ENCODE results near the gene PKN2.
"Not testable (repeated sequence)": the region's sequence is repeated elsewhere in the genome, so short reads cannot be mapped to it uniquely, and the experiment has no call there.

Gene PKN2

GRCh38 chr1:88800382-88801051 lies 116.4 kb downstream of the PKN2 start:
- DNase-seq: peak; percentile 69

DNA sequence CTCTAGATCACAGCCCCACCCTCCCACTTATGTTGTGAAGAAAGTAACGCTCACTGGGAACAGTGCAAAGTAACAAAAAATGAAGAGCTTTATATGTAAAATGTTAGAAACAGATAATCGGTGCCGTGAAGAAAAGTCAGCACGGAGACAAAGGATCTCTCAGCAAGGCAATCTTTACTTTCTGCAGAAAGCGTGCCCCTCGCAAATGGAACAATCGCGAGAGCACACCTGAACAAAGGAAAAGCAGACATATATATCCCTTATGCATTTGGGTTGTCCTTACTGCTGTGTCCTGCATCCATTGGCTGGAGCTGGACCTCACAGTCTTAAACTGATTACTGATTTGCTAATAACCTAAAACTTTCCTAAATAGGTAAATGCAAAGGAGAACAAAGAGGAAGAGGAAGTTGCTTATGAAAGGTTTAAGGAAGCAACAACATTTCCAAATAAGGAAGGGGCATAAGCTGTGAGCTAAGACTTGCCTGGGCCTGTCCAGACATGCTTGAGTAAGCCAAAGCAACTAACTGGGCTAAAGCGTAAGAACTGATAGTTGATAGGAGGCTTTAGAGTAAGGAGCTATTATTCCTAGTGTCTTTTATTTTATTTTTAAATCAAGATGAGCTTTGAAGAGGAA lies 117.6 kb downstream of the PKN2 start:
- peak; percentile 31 for DNase-seq

GRCh38 chr1:88802404-88802803 lies 118.3 kb downstream of the PKN2 start:
- DNase-seq: no peak

DNA sequence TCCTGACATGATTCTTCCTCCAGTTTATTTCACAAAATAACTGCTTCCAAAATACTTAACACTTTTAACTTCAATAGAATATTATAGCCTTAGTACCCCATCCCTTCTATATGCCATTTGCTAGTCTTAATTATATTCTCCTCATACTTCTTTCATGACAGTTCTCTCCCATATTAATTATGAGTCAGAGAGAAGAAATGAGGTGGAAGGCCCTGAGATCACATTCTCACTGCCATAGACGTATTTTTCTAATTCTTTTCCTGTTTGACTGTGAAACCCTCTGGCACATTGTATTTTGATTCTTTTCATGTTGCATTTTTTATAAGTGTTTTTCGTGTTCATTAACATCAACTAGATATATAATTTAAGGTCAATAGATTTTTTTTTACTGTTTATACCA lies 118.9 kb downstream of the PKN2 start:
- no peak for DNase-seq

- no peak for DNase-seq
These were observed 119.4 kb downstream of the PKN2 start for GRCh38 chr1:88803444-88803843.

GRCh38 chr1:88812366-88812765 lies 128.3 kb downstream of the PKN2 start:
- no peak for DNase-seq

DNA sequence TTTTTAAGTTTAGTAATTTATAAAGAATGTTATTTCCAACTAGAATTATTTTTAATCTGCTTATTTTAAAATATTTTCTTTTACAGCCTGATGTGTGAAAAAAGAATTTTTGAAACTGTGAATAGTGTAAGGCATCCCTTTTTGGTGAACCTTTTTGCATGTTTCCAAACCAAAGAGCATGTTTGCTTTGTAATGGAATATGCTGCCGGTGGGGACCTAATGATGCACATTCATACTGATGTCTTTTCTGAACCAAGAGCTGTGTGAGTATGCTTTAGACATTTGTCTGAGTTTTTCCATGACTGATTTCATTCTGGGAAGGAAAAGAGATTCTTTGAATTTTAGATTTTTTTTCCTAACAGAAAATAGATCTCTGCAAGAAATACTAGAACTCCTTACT lies 129.4 kb downstream of the PKN2 start:
- DNase-seq: no peak

DNA sequence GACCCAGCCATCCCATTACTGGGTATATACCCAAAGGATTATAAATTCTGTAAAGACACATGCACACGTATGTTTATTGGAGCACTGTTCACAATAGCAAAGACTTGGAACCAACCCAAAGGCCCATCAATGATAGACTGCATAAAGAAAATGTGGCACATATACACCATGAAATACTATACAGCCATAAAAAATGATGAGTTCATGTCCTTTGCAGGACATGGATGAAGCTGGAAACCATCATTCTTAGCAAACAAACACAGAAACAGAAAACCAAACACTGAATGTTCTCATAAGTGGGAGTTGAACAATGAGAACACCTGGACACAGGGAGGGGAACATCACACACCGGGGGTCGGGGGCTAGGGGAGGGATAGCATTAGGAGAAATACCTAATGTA lies 135.6 kb downstream of the PKN2 start:
- DNase-seq: not testable (repeated sequence)

DNA sequence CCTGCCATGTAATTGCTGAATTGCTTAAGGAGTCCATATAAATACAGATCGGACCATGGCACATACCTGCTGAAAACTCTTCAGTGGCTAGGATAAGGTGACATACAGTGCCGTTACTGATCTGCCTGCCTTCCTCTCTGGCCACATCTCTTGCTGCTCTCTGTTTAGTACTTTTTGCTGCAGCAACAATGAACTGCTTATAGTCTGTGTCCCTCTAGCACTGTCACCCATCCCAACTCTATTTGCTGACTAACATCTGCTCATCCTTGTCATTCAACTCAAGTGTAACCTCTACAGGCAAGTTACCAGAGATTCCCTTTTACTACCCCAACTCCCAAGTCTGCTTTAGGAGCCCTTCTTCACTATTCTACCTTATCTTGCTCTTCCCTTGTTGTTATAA lies 141.6 kb downstream of the PKN2 start:
- DNase-seq: no peak

GRCh38 chr1:88847643-88848042 lies 163.6 kb downstream of the PKN2 start:
- DNase-seq: no peak

DNA sequence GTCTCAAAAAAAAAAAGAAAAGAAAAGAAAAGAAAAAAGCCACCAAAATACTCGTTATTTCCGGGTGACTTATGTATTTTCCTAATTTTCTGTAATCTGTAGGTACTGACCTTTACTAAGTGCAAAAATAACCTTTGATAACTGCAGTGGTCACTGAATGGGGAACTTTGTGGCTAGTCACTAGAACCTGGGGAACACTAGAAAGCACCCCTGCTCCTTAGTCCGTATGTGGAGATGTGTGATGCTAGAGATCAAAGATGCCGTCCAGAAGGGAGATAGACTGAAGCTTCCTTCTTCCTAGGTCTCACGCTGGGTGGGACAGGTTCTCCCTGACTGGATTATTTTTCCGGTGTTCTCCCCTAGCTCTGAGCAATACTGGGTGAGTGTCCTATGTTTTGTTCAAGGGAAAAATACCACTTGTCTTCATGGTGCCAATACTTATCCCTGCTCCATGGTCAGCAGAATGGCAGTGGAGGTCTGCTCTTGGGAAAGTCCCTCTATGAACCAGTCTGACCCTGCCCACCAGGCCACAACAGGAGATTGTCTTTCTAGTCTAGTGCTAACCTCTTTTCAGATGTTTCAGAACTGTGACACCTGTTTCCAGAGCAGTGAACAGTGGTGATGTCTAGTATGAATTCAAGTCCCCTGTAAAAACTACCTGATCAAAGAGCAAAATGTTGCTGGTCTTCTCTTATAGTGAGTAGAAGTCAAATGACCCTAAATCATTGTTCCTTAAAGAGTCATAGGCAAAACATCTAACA lies 167.4 kb downstream of the PKN2 start:
- no peak for DNase-seq

DNA sequence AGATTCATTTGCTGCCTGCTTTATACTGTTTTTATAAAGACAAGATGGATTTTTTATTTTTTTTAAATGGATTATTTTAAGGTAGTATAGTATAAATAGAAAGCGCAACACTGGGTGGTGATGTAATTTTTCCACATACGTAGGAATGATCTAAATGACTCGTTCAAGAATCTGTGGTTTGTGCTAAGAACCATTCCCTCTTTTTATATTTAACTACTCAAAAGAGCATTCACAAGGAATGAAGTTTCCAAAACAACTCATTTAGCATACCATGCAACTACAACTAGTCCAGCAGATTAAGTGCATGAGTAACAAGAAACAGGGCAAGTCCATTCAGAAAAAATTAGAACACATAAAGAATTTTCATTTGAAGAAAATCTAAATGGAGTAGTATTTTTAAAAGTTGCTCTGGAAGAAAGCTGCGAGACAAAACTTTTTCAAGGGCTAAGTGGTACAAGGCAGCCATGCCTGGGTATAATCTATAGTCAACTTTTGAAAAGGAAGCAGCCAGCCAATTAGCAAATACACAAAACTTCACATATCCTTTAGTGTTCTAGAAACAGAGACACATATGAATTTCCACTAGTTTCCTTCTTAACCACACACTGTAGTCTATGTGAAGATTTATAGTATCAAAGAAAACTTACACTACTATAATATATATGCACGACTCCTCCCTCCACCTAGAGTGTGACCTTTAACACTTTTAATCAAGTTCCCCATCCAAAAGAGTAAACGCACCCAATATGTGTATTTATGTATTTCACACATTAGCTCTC lies 183.9 kb downstream of the PKN2 start:
- no peak for DNase-seq

DNA sequence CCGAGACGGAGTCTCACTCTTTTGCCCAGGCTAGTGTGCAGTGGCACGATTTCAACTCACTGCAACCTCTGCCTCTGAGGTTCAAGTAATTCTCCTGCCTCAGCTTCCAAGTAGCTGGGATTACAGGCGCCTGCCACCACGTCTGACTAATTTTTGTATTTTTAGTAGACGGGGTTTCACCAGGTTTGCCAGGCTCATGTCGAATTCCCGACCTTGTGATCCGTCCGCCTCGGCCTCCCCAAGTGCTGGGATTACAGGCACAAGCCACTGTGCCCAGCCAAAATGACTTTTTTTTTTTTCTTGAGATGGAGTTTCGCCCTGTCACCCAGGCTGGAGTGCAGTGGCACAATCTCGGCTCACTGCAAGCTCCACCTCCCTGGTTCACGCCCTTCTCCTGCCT lies 185.6 kb downstream of the PKN2 start:
- not testable (repeated sequence) for DNase-seq

GRCh38 chr1:88873737-88874349 lies 189.8 kb downstream of the PKN2 start:
- DNase-seq: no peak

GRCh38 chr1:88875595-88875994 lies 191.5 kb downstream of the PKN2 start:
- DNase-seq: no peak

GRCh38 chr1:88876573-88877365 lies 192.7 kb downstream of the PKN2 start:
- DNase-seq: no peak

DNA sequence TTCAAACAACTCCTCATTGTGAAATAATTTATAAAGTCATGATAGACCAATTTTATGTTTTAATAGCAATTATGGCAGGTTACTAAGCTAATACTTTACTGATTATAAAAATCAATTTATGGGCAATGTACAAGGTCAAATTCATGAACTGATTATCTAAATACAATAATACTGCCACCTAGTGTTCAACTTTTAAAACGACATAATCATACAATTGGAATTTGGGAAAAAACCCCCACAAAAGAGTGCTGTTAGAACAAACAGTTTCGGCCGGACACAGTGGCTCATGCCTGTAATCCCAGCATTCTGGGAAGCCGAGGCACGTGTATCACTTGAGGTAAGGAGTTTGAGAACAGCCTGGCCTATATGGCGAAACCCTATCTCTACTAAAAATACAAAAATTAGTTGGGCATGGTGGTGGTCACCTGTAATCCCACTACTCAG lies 193.3 kb downstream of the PKN2 start:
- peak; percentile 47 for DNase-seq

DNA sequence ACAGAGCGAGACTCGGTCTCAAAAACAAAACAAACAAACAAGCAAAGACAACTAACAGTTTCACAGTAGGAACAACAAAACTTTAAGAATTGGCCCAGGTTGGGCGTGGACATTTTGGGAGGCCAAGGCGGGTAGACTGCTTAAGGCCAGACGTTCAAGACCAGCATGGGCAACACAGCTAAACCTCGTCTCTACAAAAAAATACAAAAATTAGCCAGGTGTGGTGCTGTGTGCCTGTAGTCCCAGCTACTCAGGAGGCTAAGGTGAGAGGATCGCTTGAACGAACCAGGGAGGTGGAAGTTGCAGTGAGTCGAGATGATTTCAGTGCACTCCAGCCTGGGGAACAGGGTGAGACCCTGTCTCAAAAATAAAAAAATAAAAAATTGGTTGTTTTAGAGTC lies 193.8 kb downstream of the PKN2 start:
- no peak for DNase-seq

DNA sequence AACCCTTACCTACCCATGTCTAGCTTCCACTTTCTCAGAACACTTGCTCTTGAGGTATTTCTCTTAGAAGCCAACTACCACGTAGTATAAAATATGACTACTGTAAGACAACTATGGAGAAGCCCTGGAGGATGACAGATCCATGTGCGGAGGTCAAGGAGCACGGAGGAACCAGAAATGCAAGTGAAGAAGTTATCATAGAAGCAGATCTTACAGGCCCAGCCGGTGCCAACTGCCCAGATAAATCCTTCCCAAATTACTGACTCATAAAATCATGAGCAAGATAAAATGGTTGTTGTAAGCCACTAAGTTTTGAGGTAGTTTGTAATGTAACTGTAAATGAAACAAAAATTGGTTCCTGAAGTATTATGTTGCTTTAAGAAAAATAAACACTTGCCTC lies 194.7 kb downstream of the PKN2 start:
- peak; percentile 31 for DNase-seq

GRCh38 chr1:88880717-88881116 lies 196.6 kb downstream of the PKN2 start:
- not testable (repeated sequence) for DNase-seq

GRCh38 chr1:88883156-88883555 lies 199.1 kb downstream of the PKN2 start:
- DNase-seq: no peak
